NCI-H1694 treated with DMSO at 0.1 percent for 48 hours (cell line): ENCODE data around the gene GRID1.
"Not testable (repeated sequence)": the region's sequence is repeated elsewhere in the genome, so short reads cannot be mapped to it uniquely, and the experiment has no call there.

Source experiments
- DNase-seq: peaks from one replicate; lab custom pipeline; 2025; lab: John Stamatoyannopoulos, UW

GRID1 gene

GRCh38 chr10:85864173-85864549 lies 502.4 kb downstream of the GRID1 start:
- DNase-seq = peak; percentile 13

- no peak for DNase-seq
These were observed 503.1 kb downstream of the GRID1 start for GRCh38 chr10:85863301-85864172.

GRCh38 chr10:85862771-85863170 lies 503.8 kb downstream of the GRID1 start:
- no peak for DNase-seq

- no peak for DNase-seq
These were observed 504.9 kb downstream of the GRID1 start for GRCh38 chr10:85861513-85862197.

- no peak for DNase-seq
These were observed 506.7 kb downstream of the GRID1 start for GRCh38 chr10:85859859-85860258.

- DNase-seq = no peak
These were observed 507.6 kb downstream of the GRID1 start for GRCh38 chr10:85858776-85859515.

GRCh38 chr10:85857791-85858190 lies 508.8 kb downstream of the GRID1 start:
- no peak for DNase-seq

- no peak for DNase-seq
These were observed 509.3 kb downstream of the GRID1 start for GRCh38 chr10:85857305-85857704.

GRCh38 chr10:85851934-85852333 lies 514.7 kb downstream of the GRID1 start:
- DNase-seq = no peak

- no peak for DNase-seq
These were observed 515.3 kb downstream of the GRID1 start for GRCh38 chr10:85851325-85851724.

GRCh38 chr10:85850736-85851135 lies 515.9 kb downstream of the GRID1 start:
- no peak for DNase-seq

- DNase-seq = no peak
These were observed 517.3 kb downstream of the GRID1 start for GRCh38 chr10:85849315-85849714.

GRCh38 chr10:85848756-85849155 lies 517.8 kb downstream of the GRID1 start:
- DNase-seq = no peak

- DNase-seq = no peak
These were observed 519.5 kb downstream of the GRID1 start for GRCh38 chr10:85847085-85847484.

- not testable (repeated sequence) for DNase-seq
These were observed 527.9 kb downstream of the GRID1 start for GRCh38 chr10:85838660-85839059.

- DNase-seq = no peak
These were observed 533.6 kb downstream of the GRID1 start for GRCh38 chr10:85832988-85833387.

GRCh38 chr10:85831422-85831821 lies 535.2 kb downstream of the GRID1 start:
- no peak for DNase-seq

- DNase-seq = no peak
These were observed 540.2 kb downstream of the GRID1 start for GRCh38 chr10:85826377-85826776.

- no peak for DNase-seq
These were observed 555.2 kb downstream of the GRID1 start for GRCh38 chr10:85811405-85811804.

- DNase-seq = no peak
These were observed 555.9 kb downstream of the GRID1 start for GRCh38 chr10:85810674-85811073.

GRCh38 chr10:85795460-85795859 lies 571.1 kb downstream of the GRID1 start:
- DNase-seq = no peak

- no peak for DNase-seq
These were observed 572.0 kb downstream of the GRID1 start for GRCh38 chr10:85794553-85794952.

- DNase-seq = no peak
These were observed 574.1 kb downstream of the GRID1 start for GRCh38 chr10:85792533-85792858.
